Cerebellar cortex (tissue), 1 donor: ENCODE data around the gene VAV2.

Source experiments
- DNase-seq: peaks from one replicate; pipeline ENCODE4 v3.0.0-alpha.2; 2015; ENCODE audit warnings: low spot score

VAV2 gene

DNA sequence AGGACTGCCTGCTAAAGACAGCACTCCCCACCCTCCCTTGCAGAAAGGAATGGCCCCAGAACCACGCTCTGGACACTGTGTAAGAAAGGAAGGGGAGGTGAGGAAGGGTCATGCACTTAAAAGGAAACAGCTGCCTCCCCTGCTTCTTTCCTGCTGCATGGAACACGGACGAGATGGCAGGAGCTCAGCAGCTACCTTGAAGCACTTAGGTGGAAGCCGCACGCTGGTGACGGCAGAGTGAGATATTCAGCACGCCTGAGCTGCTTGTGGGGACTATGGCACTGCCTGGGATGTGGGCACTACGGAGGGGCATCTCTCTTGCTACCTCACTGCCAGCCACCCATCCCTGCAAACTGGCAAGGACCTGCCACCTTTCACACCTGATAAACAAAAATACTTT, 101.5 kb downstream of the VAV2 start:
- DNase-seq: no peak

DNA sequence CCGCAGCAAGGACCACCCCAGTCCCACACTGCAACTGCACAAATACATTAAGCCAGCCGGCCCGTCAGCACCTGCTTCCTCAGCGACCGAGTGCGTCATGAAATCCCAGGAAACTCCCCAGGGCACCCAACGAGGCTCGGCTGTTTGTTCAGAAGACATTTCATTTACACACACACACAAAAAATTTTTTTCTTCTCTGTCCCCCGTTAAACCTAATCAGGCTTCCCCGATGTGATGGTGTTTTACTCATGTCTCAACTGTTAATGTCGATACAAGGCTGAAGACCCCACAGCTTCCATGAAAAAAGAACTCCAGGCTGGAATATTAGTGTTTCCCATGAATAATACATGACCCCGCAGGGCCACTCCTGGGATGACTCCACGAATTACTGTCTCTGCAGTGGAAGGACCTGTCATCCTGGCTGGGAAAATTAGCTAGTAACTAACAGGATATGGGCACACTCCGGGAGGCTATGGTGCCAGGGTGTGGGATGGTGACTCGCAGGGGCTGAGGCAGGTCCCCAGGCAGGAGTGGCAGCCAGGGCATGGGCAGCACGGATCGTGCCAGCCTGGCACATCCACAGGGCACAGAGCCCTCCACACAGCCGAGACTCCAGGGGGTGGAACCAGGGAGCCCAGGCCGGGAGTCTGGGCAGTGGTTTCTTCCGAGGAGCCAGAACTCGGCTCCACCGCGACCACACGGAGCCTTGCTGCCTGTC, 102.4 kb downstream of the VAV2 start:
- no peak for DNase-seq

DNA sequence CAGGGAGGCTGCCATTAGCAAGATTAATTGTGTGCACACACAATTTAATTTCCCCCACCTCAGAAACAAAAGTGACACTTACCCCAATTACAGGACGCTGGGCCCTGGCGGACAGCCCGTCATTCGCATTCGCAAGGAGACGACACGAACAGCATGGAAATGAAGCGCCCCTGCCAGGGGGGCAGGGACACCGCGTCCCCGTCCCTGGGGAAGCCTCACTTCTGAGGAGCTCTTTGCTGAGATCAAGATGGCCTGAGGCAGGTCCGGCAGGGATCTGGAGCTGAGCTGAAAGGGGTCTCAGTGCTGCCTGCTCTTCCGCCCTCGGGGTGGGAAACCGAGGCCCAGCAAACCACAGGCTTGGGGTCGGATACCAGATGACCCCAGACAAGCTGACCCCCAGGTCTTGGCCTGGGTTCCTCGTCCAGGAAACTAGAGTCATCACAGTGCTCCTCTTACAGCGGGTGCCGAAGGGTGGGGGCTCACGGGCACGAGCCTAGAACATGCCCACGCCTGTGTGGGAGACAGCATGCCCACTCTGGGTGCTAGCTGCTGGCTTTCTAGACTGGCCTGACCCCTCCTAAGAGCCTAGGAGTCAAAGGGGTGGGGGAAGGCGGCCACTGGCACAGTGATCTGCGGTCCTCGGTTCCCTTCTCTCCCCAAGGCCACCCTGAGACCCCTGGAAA, 103.2 kb downstream of the VAV2 start:
- DNase-seq: no peak

DNA sequence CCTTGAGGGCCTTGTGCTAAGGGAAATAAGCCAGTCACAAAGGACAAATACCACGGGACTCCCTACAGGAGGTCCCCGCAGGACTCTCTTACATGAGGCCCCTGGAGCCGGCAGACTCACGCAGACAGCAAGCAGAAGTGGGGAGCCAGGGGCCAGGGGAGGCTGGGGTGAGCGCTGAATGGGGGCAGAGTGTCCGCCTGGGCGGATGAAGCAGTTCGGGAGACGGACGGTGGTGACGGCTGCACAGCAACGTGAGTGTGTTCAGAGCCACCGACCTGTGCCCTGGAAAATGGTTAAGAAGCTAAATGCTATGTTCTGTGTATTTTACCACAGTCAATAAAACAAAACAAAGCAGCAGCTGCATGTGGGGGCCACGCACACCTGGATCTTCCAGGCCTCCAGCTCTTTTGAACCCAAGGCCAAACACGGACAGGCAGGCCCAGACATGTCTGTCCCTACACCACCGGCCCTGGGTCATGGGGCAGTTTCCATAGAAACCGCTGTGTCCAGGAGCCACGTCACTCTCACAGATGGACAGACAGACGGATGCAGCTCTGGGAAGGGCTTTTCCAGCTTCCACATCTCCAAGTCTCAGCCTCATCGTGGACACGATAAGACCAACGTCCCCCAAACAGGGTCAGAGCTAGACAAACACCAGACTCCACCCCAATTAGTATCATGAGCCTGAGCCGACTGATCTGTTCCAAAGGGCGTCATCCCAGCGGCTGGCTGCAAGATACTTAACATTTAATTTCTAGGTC, 103.9 kb downstream of the VAV2 start:
- no peak for DNase-seq

DNA sequence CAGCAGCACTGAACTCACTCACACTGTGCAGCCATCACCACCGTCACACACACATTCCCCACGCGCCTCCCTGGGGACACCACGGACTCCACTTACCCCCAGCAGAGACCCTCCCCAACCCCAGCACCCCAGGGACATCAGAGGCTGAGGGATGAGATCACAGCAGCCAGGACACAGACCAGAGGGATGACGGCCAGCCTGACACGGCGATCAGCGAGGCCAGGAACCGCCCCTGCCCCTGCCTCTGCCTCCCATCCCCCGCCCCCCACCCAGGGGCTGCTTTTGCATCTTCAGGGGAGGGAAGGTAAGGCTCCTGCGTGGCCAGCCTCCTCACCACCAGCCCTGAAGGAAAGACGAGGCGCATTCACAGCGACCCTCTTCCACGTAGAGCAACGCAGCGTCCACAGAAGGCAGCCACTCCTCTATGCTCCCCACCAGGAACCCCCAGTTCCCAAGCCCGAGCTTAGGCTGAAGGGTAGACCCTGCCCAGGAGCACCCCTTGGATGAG, 104.5 kb downstream of the VAV2 start:
- no peak for DNase-seq

DNA sequence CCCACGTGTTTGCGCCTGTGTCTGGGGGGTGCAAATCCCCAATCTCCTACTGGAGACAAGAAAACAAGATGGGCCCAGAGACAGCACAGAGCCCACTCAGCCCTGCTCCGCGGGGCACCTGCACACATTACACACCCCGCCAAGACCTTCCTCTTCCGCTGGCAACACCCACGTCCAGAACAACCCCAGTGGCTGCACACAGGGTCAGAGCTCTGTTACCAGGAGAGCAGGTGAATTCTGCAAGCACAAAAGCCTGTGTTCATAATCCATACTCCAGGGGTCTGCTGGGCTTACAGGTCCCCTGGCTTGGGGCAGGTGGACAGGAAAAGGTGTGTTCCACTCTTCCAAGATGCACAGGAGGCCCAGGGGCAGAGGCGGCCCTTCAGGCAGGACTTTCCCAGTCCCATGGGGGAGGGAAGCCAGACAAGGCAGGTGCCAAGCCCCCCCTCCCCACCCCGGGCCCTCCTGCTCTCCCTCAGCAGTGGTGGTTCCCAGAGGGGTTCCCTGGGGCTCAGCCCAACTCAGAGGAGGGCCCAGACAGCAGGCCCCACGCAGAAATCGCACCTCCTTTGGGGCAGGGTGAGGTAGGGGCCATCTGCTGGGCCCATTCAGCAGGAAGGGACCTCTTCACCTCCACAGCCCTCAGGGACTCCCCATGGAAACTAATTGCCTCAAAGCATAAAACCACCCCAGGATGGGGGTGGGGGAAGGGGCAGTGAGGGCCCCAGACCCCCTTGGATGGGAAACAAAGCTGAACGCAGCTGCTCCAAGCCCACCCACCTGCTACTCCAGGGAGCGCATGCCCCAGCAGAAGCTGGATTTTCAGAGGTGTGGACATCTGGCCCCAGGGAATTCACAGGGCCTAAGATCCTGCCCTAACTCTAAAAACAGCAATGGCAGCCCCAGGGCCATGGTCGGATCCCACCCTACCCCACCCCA, 105.3 kb downstream of the VAV2 start:
- DNase-seq: no peak

DNA sequence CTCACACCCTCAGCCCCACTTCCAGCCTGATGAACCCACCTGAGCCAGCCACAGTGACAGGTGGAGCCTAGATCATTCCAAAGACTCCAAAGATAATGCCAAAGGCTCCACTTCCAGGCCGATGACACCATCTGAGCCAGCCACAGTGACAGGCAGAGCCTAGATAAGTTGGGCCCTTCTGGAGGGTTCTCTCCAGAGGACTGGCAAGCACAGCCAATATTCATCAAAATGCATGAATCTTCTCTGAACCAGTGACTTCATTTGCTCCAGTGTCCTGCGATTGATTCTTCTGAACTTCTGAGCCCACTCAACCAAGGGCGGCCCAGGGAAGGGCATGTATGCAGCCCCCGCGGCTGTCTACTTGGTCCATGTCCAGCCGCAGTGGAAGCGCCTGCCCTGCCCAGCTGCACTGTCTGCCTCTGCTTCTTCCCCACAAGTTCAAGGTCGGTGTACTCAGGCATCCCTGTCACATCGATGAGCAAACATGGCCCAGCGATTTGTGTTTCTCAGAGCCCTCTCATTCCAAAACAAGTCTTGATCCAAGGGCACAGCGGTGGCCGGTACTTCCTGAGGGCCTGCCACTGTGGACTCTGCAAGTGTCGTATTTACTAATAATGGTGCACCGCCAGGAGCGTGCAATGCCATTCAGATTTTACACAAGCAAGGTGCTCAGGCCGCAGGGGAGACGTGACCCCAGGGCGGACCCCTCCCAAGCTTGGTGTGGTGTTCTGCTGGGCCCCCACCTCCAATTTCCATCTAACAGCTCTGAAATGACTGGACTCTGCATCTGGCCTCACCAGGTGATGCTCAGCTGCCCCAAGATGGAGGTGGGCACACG, 107.0 kb downstream of the VAV2 start:
- no peak for DNase-seq

DNA sequence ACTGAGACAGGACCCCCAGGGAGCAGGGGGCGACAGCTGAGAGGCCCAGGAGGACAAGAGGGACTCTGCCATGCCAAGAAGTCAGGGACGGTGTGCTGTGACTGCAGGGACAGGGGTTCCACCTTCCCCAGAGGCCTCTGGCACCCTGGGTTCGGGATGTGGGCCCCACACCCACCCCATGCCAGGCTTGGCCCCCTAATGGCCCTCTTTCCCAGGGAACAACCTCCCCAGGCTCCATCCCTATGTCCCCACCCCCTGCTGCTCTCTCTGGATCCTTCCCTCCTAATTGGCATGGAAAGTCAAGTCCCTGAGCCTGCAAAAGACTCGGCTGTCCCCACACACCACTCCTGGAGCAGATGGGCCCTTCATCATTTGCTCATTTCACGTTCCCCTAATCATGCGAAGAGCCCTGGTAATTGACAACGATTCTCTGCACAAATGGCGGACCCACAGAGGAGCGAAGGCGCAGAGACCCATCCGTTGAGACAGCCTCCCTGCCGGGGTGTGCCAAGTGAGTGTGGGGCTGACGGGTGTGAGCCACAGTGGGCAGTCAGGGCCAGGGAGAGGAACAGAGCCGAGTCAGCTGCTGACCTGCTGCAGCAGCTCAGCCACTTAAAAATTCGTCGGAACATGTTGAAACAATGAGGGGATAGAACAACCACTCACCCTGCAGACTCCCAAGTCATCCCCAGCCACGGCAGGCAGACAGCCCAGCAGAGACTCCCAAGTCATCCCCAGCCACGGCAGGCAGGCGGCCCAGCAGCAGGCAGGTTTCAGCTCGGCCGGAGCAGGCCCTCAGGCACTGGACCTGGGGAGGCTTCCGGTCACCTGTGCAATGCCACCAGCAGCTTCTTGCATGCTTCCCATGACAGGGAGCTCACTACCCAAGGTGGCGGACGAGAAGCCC, 109.0 kb downstream of the VAV2 start:
- DNase-seq: no peak

DNA sequence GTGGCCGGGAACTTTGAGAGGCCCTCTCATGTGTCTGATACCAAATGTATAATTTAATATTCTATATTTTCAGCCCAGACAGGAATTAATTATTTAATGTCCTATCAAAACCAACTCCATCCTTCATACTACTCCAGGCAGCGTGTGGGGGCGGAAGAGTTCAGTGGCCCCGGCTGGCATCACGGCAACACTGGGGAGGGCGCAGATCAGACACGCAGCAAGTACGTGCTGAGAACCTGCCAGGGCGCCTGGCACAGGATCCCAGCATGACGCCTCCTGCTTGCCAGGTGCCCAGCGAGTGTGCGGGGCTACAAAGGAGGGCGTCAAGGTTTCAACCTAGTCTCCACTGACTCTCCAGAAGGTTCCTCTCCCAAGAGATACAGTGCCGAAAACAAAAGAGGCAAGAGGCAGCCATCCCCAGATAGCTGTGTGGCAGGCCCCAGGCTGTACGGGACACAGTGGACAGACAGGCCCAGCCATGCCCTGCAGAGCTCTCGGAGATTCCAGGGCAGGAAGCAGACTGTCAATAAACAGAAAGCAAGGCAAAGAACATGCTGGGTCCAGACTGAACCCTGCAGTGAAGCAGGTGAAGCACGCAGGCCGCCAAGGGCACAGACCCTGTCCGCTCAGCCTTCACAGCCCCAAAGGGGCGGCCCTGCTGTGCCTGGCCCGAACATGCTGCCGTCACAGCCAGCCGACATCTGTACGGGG, 110.3 kb downstream of the VAV2 start:
- DNase-seq: no peak

DNA sequence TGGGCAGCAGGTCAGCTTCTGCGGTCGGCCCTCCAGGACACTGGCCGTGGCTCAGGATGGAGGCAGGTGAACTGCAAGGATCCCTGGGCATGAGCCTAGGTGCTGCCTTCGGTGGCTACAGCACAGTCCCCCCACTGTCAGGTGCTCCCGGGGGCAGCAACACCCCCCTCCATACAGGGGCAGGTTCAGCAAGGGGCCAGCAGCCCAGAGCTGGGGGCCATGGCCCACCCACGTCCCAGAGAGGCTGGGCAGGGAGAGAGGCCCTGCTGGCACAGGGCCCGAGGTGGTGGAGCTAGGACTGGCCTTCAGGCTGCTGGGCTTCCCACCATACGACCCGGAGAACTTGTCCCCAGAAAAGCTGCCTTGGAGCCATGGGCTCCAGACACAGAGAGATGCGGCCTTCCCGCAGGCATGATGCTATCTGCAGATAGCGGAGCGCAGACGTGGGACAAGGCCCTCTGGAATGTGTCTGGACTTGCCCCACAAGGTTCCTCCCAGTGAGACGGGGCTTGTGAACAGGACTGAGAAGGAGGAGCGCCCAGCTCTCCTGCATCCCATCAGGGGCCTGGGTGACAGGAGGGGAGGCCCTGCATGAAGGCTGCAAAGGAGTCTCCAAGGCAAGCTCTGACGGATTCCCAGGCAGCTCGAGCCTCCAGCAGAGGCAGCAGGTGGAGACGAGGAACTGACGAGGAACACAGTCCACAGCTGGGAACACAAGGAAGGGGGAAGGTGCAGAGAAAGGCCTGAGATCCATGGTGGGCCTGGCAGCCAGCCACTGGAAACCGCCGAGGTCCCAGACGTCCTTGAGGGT, 111.1 kb downstream of the VAV2 start:
- no peak for DNase-seq

DNA sequence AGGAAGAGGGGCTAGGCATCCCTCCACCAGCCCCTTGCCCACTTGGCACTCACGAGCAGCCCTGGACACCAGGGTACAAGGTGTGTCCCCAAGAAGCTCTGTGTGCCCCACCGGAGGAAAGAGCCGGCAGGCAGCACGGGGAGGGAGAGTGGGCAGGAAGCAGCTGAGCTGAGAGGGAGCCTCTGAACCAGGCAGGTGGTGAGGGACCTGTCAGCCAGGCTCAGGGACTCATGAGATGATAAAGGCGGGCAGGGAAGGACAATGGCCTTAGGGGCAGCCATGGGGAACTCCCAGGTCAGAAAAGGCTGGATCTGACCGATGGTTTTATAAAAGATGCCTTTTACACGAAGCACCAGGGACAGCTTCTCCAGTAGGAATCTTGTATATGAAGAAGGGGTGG, 112.0 kb downstream of the VAV2 start:
- DNase-seq: no peak

DNA sequence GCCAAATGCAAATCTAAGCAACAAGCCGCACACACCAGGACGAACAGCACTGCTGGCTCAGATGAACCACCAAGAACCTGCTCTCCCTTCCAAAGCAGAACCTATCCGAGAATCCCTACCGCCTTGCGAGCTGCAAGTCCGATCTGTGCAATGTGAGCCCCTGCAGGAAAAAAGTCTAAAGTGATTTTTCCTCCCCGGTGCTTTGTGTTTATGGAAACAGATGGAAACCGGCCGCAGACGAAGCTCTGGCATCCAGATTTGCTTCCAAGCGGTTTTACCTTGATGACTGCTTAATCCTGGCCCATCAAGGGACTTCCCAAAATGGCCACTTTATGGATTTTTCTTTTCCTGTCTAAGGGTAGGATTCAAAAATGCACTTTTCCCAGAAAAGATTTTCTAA, 112.5 kb downstream of the VAV2 start:
- DNase-seq: no peak

DNA sequence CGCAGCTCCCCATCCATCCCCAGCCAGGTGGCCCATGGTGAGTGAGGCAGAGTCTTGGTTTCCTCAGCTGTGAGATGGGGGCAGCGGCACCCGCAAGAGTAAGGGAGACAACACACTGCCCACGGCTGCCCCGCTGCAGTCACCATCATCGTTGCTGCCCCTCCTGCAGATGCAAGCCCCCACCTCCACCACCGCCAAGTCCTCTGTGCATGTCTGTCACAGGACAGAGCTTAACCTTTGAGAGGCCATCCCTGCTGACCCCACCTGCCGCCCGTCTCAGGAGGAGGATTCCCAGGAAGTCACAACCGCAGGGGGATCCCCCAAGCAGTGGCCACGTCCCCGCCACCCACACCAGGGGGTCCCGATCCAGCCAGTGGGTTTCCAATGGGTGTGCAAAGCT, 113.7 kb downstream of the VAV2 start:
- no peak for DNase-seq

DNA sequence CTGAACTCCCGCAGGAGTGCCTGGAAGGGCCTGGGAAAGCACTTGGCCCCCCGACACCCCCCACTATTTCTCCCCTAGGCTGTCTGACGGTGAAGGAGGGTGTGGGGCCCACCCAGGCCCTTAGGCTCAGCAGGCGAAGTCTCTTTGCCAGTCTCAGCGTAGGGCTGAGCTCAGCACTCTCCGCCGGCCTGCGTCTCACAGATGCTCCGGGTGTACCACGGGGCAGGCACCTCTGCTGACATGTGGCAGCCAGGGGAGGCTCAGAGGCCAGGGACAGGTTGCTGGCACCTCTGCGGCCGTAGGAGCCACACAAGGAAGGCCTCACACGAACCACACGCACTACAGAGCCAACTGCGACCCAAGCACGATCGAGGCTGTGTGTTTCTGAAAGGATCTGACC, 114.2 kb downstream of the VAV2 start:
- no peak for DNase-seq

DNA sequence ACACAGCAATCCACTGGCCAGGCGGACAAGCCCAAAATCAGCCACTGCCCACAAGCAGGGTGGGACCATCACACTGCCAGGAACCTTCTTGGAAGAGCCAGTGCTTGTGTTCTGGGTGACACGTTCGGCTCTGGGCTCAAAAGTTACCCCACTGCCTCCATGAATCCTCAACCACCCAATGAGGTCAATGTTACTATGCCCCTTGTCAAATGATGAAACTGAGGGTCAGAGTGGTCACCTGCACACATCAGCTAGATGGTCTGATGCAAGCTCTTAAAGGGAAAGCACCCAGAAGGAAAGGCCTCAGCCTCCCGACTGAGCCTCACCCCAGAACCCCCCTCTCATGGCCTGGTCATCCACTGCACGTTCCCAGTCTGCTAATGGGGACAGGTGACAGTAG, 114.8 kb downstream of the VAV2 start:
- no peak for DNase-seq

DNA sequence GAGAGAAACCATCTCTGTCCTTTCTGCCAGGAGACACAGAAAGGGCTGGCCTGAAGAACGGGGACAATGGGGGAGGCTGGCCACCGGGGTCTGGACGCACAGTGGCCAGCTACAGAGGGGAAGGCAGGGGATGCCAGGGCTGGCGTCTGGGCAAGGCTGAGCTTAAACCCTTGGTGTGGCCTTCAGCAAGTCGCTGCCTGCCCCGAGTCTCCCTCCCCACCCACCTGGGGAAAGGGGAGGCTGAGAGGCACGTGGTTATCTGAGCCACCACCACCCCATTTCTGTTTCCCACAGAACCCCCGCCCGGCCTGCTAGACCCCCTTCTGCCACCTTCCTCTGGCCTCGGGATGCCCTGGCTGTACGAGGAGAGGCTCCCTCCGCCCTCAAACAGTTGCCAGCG, 115.3 kb downstream of the VAV2 start:
- no peak for DNase-seq

DNA sequence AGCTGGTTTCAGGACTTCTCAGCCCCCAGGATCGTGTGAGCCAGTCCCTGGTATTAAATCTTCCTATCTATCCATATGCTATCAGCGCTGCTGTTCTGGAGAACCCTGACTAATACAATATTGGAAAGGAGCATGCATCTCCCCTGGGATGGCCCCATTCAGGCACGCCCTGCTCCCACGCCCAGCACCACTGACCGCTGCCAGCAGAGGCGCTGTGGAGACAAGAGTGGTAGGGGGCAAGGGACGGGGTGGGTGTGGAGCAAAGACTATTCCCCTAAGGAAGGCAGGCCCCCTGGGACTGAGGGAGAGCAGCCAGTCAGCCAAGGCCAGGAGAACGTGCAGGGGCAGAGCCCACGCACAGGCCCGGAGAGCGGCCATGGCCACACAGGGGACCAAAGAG, 116.0 kb downstream of the VAV2 start:
- no peak for DNase-seq

DNA sequence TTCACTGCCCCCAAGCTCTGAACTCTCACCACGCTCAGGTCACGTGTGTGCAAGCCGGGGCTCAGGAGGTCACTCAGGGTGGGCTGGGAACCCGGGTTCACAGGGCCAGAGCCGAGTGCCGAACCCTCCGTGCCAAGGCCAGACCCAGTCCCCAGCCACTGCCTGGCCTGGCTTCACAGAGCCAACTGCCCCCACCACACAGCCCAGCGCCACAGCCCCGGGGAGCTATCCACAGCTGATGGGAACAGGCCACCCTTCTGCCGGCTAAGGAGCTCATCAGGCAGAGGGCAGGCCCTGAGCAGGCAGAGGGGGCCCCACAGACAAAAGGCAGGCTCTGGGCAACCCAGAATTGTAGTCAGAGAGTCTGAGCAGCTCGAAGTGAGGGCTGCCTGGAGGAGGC, 117.0 kb downstream of the VAV2 start:
- no peak for DNase-seq
